ENCODE data around the gene GARRE1. TPM values are rescaled to one million over a fixed set of nuclear protein-coding genes. Genes with fewer than 3 reads are reported as not detected.

Gene GARRE1
- total and polyA plus RNA-seq, 4 donors = 4.0 to 13.7 (median 9.0) TPM

- no peaks in the 10 kb centered on the region for H3K27me3 ChIP-seq (ENCODE audit: control insufficient read depth in 4 of 4, insufficient read depth in 4 of 4, low read length in 3 of 4)
- no peak for TF ChIP-seq YY1 (IDR thresholded peaks at IDR 0.05)
- TF ChIP-seq GABPA (IDR thresholded peaks at IDR 0.05 in 1 of 2, conservative IDR thresholded peaks at IDR 0.05 in 1 of 2) = no peak
- no peak for TF ChIP-seq EGR1 (IDR thresholded peaks at IDR 0.05; ENCODE audit: low read depth in 2 of 2)
- TF ChIP-seq FOXA2 (IDR thresholded peaks at IDR 0.05) = no peak
- TF ChIP-seq RXRA (IDR thresholded peaks at IDR 0.05) = no peak
- TF ChIP-seq MAX (IDR thresholded peaks at IDR 0.05) = no peak
- TF ChIP-seq RAD21 (IDR thresholded peaks at IDR 0.05) = no peak
- no peak for TF ChIP-seq ATF3 (IDR thresholded peaks at IDR 0.05)
- no peak for TF ChIP-seq FOXA1 (IDR thresholded peaks at IDR 0.05)
- TF ChIP-seq REST (IDR thresholded peaks at IDR 0.05) = no peak
- TF ChIP-seq JUND (IDR thresholded peaks at IDR 0.05) = no peak
- no peak for TF ChIP-seq ZBTB33 (IDR thresholded peaks at IDR 0.05)
- no peak for TF ChIP-seq CTCF (IDR thresholded peaks at IDR 0.05; ENCODE audit: low read depth, low read length, missing input control)
- no peak for TF ChIP-seq HNF4G (IDR thresholded peaks at IDR 0.05)
- TF ChIP-seq NR2F2 (IDR thresholded peaks at IDR 0.05) = no peak
- TF ChIP-seq TAF1 (conservative IDR thresholded peaks at IDR 0.05) = no peak
- peaks cover 0 to 11% (median 7%) of the 10 kb centered on the region in 4 donors for H3K36me3 ChIP-seq (ENCODE audit: control insufficient read depth in 4 of 4, insufficient read depth in 3 of 4, low read depth in 1 of 4, low read length in 3 of 4)
- peak overlapping the region in 1 of 2 donors; percentile 46 for H3K27ac ChIP-seq (ENCODE audit: low read depth in 1 of 2, low read length in 2 of 2)
- no peak for DNase-seq (ENCODE audit: low spot score)
- WGBS = 83% methylated on average over 5 of the region's 5 CpGs
- peaks cover 2 to 10% (median 7%) of the 10 kb centered on the region in 4 donors for H3K4me1 ChIP-seq (ENCODE audit: control insufficient read depth in 4 of 4, insufficient read depth in 4 of 4, low read length in 3 of 4)
- H3K4me3 ChIP-seq (ENCODE audit: low read depth in 1 of 3, low read length in 3 of 3) = no peak overlapping the region
- no peak overlapping the region for H3K9ac ChIP-seq (ENCODE audit: low read depth in 1 of 2, low read length in 2 of 2)
- H3K9me3 ChIP-seq (ENCODE audit: control insufficient read depth in 4 of 4, low read length in 3 of 4) = no peaks in the 10 kb centered on the region
These were observed 45.2 kb downstream of the GARRE1 start for GRCh38 chr19:34299576-34299975.

GRCh38 chr19:34300380-34300779 lies 46.0 kb downstream of the GARRE1 start:
- Histone ChIP-seq H3K27me3 (ENCODE audit: control insufficient read depth in 4 of 4, insufficient read depth in 4 of 4, low read length in 3 of 4) (no peaks in the 10 kb centered on the region), H3K4me1 (ENCODE audit: control insufficient read depth in 4 of 4, insufficient read depth in 4 of 4, low read length in 3 of 4) (peaks cover 4 to 14% (median 11%) of the 10 kb centered on the region in 4 donors), H3K9ac (ENCODE audit: low read depth in 1 of 2, low read length in 2 of 2) (no peak overlapping the region), H3K4me3 (ENCODE audit: low read depth in 1 of 3, low read length in 3 of 3) (no peak overlapping the region), H3K9me3 (ENCODE audit: control insufficient read depth in 4 of 4, low read length in 3 of 4) (no peaks in the 10 kb centered on the region), H3K36me3 (ENCODE audit: control insufficient read depth in 4 of 4, insufficient read depth in 3 of 4, low read depth in 1 of 4, low read length in 3 of 4) (peaks cover 0 to 11% (median 7%) of the 10 kb centered on the region in 4 donors), H3K27ac (ENCODE audit: low read depth in 1 of 2, low read length in 2 of 2) (no peak overlapping the region)
- WGBS = 90% methylated on average over 13 of the region's 13 CpGs
- no peak for DNase-seq (ENCODE audit: low spot score)
- TF ChIP-seq YY1 (IDR thresholded peaks at IDR 0.05) = no peak
- TF ChIP-seq FOXA1 (IDR thresholded peaks at IDR 0.05) = no peak
- no peak for TF ChIP-seq RAD21 (IDR thresholded peaks at IDR 0.05)
- TF ChIP-seq GABPA (IDR thresholded peaks at IDR 0.05 in 1 of 2, conservative IDR thresholded peaks at IDR 0.05 in 1 of 2) = no peak
- TF ChIP-seq FOXA2 (IDR thresholded peaks at IDR 0.05) = no peak
- TF ChIP-seq MAX (IDR thresholded peaks at IDR 0.05) = no peak
- TF ChIP-seq JUND (IDR thresholded peaks at IDR 0.05) = no peak
- no peak for TF ChIP-seq SP1 (IDR thresholded peaks at IDR 0.05)
- TF ChIP-seq REST (IDR thresholded peaks at IDR 0.05) = no peak
- no peak for TF ChIP-seq HNF4A (conservative IDR thresholded peaks at IDR 0.05)
- TF ChIP-seq RXRA (IDR thresholded peaks at IDR 0.05) = no peak
